ENCODE results near the gene ZNF101.
A peak's percentile ranks its signal among the peaks of the same experiment; 100 is the strongest.

ZNF101 gene

DNA sequence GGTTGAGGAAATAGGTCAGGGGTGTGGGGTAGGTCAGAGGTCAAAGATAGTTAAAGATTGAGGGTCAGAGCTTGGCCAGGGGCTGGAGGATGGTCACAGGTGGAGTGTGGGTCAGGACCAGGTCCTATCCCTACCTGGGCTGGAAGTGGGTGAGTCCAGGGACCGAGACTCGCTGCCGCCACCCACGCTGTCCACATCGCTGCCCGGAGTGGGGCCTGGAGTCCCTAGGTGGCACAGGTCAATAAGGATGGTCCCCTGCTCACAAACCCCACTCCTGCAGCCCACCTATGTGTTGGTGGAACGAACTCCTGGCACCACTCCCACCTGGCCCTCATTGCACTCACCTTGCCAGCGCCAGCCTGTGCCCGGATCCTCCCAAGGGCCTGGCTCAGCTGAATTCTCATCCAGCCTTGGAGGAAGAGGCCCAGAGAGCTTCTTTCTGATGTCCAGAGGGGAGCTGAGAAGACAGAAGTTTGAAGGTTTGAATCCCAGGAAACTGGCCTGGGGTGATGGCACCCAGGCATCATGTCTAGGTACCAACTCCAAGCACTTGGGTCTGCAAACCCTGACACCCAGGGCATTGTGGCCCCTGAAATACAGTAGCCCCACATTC, 32.0 kb upstream of the ZNF101 start:
- TF ChIP-seq, protein P1, sequence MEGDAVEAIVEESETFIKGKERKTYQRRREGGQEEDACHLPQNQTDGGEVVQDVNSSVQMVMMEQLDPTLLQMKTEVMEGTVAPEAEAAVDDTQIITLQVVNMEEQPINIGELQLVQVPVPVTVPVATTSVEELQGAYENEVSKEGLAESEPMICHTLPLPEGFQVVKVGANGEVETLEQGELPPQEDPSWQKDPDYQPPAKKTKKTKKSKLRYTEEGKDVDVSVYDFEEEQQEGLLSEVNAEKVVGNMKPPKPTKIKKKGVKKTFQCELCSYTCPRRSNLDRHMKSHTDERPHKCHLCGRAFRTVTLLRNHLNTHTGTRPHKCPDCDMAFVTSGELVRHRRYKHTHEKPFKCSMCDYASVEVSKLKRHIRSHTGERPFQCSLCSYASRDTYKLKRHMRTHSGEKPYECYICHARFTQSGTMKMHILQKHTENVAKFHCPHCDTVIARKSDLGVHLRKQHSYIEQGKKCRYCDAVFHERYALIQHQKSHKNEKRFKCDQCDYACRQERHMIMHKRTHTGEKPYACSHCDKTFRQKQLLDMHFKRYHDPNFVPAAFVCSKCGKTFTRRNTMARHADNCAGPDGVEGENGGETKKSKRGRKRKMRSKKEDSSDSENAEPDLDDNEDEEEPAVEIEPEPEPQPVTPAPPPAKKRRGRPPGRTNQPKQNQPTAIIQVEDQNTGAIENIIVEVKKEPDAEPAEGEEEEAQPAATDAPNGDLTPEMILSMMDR (IDR thresholded peaks at IDR 0.05; ENCODE audit: insufficient read depth, low read length, poor library complexity, severe bottlenecking): no peak
- no peaks in the 10 kb centered on the region for H3K27me3 ChIP-seq (replicated peaks; ENCODE audit: control insufficient read depth, insufficient read depth, low read length)
- peaks cover 55% of the 10 kb centered on the region for H3K36me3 ChIP-seq (ENCODE audit: control insufficient read depth, insufficient read depth, low read length)
- H3K4me3 ChIP-seq (replicated peaks; ENCODE audit: low read depth, low read length): no peak overlapping the region
- DNase-seq (ENCODE audit: extremely low read depth, insufficient read length): no peak

DNA sequence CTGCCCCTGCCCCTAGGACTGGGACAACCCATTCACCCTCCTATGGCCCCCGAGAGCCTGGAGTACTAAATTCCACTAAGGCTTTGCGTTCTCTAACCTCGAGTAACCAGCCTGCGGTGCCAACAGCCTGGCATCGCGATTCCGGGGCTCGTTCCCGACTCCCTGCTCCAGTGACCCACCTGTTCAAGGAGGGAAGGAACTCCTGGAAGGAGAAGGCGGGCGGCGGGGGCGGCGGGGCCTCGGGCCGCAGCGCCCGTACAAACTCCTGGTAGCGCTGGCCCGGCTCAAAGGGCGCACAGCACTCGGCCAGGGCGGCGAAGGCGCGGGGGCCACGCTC, 31.5 kb upstream of the ZNF101 start:
- H3K4me3 ChIP-seq (replicated peaks; ENCODE audit: low read depth, low read length): no peak overlapping the region
- TF ChIP-seq, protein P1 (IDR thresholded peaks at IDR 0.05; ENCODE audit: insufficient read depth, low read length, poor library complexity, severe bottlenecking): no peak
- H3K27me3 ChIP-seq (replicated peaks; ENCODE audit: control insufficient read depth, insufficient read depth, low read length): no peaks in the 10 kb centered on the region
- no peak for DNase-seq (ENCODE audit: extremely low read depth, insufficient read length)
- H3K36me3 ChIP-seq (ENCODE audit: control insufficient read depth, insufficient read depth, low read length): peaks cover 57% of the 10 kb centered on the region

DNA sequence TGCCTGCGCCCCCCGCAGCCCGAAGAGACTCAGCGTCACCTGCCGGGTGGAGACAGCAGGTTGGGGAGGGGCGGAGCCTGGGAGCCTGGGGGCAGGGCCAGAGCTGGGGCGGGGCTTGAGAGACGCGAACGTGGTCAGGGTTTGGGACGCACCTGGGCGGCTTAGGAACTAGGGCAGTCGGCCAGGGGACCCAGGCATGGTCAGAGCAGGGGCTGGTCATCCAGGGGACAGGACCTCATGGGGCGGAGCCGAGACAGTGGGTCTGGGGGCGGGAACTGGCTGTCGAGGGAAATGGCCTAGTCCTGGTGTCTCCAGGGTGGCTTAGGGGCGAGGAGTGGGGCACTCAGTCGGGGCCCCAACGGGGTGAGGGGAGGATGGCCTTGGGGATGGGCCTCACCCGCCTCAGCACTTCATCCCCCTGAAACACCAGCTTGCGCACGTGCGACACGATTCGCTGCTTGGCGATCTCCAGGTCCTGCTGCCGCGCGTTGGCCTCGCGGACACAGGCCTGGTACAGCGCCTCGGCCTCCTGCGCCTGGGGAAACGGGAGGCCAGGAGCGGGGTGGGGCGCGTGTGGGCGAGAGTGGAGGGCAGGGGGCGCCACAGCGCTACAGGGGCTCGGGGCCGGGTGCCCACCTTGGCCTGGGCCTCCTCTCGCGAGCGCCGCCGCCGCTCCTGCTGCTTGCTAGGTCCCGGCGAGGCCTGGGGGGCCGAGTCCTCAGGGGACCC, 31.0 kb upstream of the ZNF101 start:
- TF ChIP-seq, protein P1 (IDR thresholded peaks at IDR 0.05; ENCODE audit: insufficient read depth, low read length, poor library complexity, severe bottlenecking): no peak
- peaks cover 55% of the 10 kb centered on the region for H3K36me3 ChIP-seq (ENCODE audit: control insufficient read depth, insufficient read depth, low read length)
- no peak overlapping the region for H3K4me3 ChIP-seq (replicated peaks; ENCODE audit: low read depth, low read length)

DNA sequence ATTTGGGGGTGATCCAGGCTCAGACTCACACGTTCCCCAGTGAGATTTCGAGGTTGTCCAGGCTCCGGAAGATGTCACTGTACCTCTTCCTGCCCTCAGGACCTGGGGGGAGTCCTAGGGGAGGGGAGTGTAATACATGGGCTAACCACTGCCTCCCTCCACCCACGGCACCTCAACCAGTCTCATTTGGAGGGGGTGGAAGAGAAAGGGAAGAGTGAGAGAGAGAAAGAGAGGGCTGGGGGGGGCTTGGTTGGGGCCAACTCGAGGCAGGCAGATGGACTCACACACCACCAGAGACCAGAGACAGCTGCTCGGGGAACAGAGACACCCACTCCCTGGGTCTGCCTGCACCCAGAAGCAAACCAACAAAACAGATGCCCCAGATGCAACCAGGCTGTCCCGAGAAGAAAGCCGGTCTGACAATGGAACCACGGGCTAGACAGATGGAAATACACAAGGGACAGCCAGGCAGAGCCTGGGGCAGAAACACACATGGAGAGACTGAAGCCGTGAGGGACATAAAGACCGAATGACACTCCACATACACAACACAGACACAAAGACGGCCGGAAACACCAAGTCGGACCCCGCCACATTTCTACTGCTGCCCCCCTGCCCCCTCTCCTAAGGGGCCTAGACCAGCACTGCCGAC, 26.0 kb upstream of the ZNF101 start:
- no peaks in the 10 kb centered on the region for H3K27me3 ChIP-seq (replicated peaks; ENCODE audit: control insufficient read depth, insufficient read depth, low read length)
- DNase-seq (ENCODE audit: extremely low read depth, insufficient read length): no peak
- TF ChIP-seq, protein P1 (IDR thresholded peaks at IDR 0.05; ENCODE audit: insufficient read depth, low read length, poor library complexity, severe bottlenecking): no peak
- peak overlapping the region; percentile 82 for H3K4me3 ChIP-seq (replicated peaks; ENCODE audit: low read depth, low read length)
- H3K36me3 ChIP-seq (ENCODE audit: control insufficient read depth, insufficient read depth, low read length): peaks cover 43% of the 10 kb centered on the region

More for the DNA sequence above, 31.0 kb upstream of the ZNF101 start:
- DNase-seq (ENCODE audit: extremely low read depth, insufficient read length): no peak
- no peaks in the 10 kb centered on the region for H3K27me3 ChIP-seq (replicated peaks; ENCODE audit: control insufficient read depth, insufficient read depth, low read length)

DNA sequence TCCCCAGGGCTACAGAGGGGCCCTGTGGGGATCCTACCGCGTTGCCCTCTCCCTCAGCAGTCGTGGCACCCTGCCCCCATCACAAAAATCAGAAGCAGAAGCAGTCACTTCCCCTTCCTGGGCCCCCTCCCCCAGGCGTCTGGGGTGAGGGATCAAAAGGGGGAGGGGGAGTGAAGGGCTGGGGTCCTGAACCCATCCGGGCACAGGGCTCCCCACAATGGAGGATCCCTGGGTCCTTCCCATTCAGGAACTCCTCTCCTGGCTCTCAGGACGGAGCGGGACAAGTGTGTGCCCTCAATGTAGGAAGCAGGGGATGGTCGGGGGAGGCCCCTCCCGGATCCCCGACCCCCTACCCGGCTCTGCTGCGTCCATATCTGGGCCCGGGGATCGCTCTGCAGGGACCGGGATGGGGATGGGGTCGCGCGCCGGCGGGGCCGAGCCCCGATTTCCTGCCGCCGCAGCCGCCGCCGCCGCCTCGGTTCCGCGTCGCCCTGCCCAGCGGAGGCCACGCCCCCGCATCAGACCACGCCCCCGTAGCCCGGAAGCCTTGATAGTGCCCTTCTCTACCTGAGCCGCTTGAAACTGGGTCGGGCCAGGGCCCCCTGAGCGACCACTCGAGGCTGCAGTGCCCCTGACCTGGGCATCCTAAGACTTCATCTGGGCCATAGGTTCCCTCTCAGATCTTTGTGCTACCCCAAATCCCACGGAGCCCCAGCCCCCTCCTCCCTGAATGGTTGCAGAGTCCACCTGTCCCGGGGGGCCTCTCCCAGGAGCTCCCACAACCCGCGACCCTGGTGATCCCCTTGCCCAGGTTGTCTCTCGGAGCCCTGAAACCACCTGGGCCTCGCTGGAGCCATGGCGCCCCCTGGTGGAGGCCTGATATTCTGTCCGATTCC, 25.2 kb upstream of the ZNF101 start, which contains the start of gene GMIP:
GMIP (minus strand) TSS at position 500 of the 896 bp plus-strand sequence; CDS start at position 372, 128 bp downstream.
- DNase-seq (ENCODE audit: extremely low read depth, insufficient read length): peak; percentile 88
- Histone ChIP-seq H3K27me3 (replicated peaks; ENCODE audit: control insufficient read depth, insufficient read depth, low read length) (no peaks in the 10 kb centered on the region), H3K36me3 (ENCODE audit: control insufficient read depth, insufficient read depth, low read length) (peaks cover 37% of the 10 kb centered on the region), H3K4me3 (replicated peaks; ENCODE audit: low read depth, low read length) (peak within 1 kb of the TSS; percentile 82)
- TF ChIP-seq, protein P1 (IDR thresholded peaks at IDR 0.05; ENCODE audit: insufficient read depth, low read length, poor library complexity, severe bottlenecking): peak; percentile 78
